ENCODE data around the gene CDK6. TPM values are rescaled to one million over a fixed set of nuclear protein-coding genes. Genes with fewer than 3 reads are reported as not detected.

The CDK6 gene
- total RNA-seq, 1 experiment from 2014 or later = 41.4 TPM

- no peak overlapping the region for H3K9ac ChIP-seq (ENCODE audit: low read length)
- H3K79me2 ChIP-seq (ENCODE audit: insufficient read depth, low read length) = peaks cover 68% of the 10 kb centered on the region
- no peaks in the 10 kb centered on the region for H3K9me3 ChIP-seq (ENCODE audit: control insufficient read depth in 1 of 2, insufficient read depth in 1 of 2, low read depth in 1 of 2, low read length in 2 of 2)
- no peaks in the 10 kb centered on the region for H3K27me3 ChIP-seq (ENCODE audit: insufficient read depth, low read length)
- ChIA-PET RAD21 (ENCODE audit: low non-redundant PET in 1 of 2, low total read pairs in 2 of 2, uncharacterized antibody in 2 of 2, unreplicated experiment in 2 of 2) (no interaction called here), POLR2A (no interaction called here), CTCF (no interaction called here)
- no peak overlapping the region for H2AFZ ChIP-seq (ENCODE audit: low read depth, low read length, poor library complexity, severe bottlenecking)
- intact Hi-C loops (cut with micrococcal nuclease) = no loop called here
- H3K4me2 ChIP-seq (ENCODE audit: low read length) = no peak overlapping the region
- 0 out of 4 replicates have a peak, but pooled peaks cover 0 to 3% of the 10 kb centered on the region in 2 experiments for H3K36me3 ChIP-seq (ENCODE audit: control insufficient read depth in 1 of 2, insufficient read depth in 2 of 2, low read length in 2 of 2)
- H3K27ac ChIP-seq (ENCODE audit: low read depth, low read length) = no peak overlapping the region
- H3K4me1 ChIP-seq (ENCODE audit: control insufficient read depth in 1 of 2, insufficient read depth in 2 of 2, low read length in 2 of 2) = peaks cover 20 to 67% of the 10 kb centered on the region in 2 experiments
- H3K9me2 ChIP-seq (ENCODE audit: insufficient read depth) = no peaks in the 10 kb centered on the region
- no peak for ATAC-seq
- DNase-seq (ENCODE audit: low read depth, low spot score) = no peak
- H4K20me1 ChIP-seq (ENCODE audit: insufficient read depth) = no peaks in the 10 kb centered on the region
- H3K4me3 ChIP-seq (replicated peaks in 1 of 2; ENCODE audit: low read depth in 1 of 2, low read length in 2 of 2) = no peak overlapping the region
- no peak for TF ChIP-seq CBX3 (IDR thresholded peaks at IDR 0.05; ENCODE audit: low read depth)
- no peak for TF ChIP-seq YY1 (IDR thresholded peaks at IDR 0.05; ENCODE audit: extremely low read depth, insufficient replicate concordance, low read depth, low read length)
- no peak for TF ChIP-seq CTCF (IDR thresholded peaks at IDR 0.05 in 2 of 3, conservative IDR thresholded peaks at IDR 0.05 in 1 of 3; ENCODE audit: borderline replicate concordance in 1 of 3, insufficient read depth in 1 of 3, low read depth in 2 of 3, low read length in 2 of 3)
- no peak for TF ChIP-seq JUND (IDR thresholded peaks at IDR 0.05)
- TF ChIP-seq SIN3A (IDR thresholded peaks at IDR 0.05; ENCODE audit: low read depth) = no peak
- no peak for TF ChIP-seq EGR1 (IDR thresholded peaks at IDR 0.05; ENCODE audit: low read depth)
- TF ChIP-seq ELF1 (IDR thresholded peaks at IDR 0.05; ENCODE audit: borderline replicate concordance, low read depth) = no peak
- TF ChIP-seq POLR2AphosphoS5 (IDR thresholded peaks at IDR 0.05; ENCODE audit: low read depth, low read length) = no peak
- TF ChIP-seq EZH2phosphoT487 (IDR thresholded peaks at IDR 0.05; ENCODE audit: borderline replicate concordance) = no peak
- TF ChIP-seq RAD21 (IDR thresholded peaks at IDR 0.05; ENCODE audit: low read depth) = no peak
- no peak for TF ChIP-seq EZH2 (IDR thresholded peaks at IDR 0.05)
- TF ChIP-seq MAX (IDR thresholded peaks at IDR 0.05) = no peak
- TF ChIP-seq CEBPB (IDR thresholded peaks at IDR 0.05; ENCODE audit: low read depth) = no peak
- no peak for TF ChIP-seq FOSL1 (IDR thresholded peaks at IDR 0.05; ENCODE audit: low read depth)
- no peak for TF ChIP-seq ZNF274 (IDR thresholded peaks at IDR 0.05; ENCODE audit: low read depth, low read length)
- TF ChIP-seq ZFX (IDR thresholded peaks at IDR 0.05) = no peak
- no peak for TF ChIP-seq SP1 (IDR thresholded peaks at IDR 0.05; ENCODE audit: low read depth)
- BruUV-seq (replicated peaks) = no TSS peak
Measured at GRCh38 chr7:92748495-92748894, 87.9 kb downstream of the CDK6 start.

Data from HCT116 (cell line).